ENCODE measurements around the gene RSPH1.

DNA sequence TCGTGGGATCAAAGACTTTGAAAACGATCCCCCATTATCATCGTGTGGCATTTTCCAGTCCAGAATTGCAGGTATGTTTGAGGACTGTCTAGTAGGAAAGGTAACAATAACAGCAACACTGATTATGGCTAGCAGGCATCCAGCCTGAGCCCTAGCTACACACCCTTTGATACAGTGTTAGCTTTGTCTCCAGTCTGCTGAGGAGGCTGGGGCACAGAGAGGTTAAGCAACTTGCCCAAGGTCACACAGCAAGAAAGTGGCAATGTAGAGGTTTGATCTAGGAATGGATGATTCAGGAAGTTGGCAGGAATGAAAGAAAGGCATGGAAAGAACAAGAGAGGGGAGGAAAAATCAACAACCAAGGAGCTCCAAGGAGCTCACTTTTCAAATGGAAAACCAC lies 61.1 kb downstream of the RSPH1 start:
- TF ChIP-seq, protein P1, sequence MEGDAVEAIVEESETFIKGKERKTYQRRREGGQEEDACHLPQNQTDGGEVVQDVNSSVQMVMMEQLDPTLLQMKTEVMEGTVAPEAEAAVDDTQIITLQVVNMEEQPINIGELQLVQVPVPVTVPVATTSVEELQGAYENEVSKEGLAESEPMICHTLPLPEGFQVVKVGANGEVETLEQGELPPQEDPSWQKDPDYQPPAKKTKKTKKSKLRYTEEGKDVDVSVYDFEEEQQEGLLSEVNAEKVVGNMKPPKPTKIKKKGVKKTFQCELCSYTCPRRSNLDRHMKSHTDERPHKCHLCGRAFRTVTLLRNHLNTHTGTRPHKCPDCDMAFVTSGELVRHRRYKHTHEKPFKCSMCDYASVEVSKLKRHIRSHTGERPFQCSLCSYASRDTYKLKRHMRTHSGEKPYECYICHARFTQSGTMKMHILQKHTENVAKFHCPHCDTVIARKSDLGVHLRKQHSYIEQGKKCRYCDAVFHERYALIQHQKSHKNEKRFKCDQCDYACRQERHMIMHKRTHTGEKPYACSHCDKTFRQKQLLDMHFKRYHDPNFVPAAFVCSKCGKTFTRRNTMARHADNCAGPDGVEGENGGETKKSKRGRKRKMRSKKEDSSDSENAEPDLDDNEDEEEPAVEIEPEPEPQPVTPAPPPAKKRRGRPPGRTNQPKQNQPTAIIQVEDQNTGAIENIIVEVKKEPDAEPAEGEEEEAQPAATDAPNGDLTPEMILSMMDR (IDR thresholded peaks at IDR 0.05), result no peak
- no peak for TF ChIP-seq POLR2A (IDR thresholded peaks at IDR 0.05)
